Thyroid gland (tissue), 4 donors: ENCODE measurements around the gene DHRS1.

ENCODE experiments used
- CTCF ChIP-seq, 6 experiments: fragments of 200-600 bp in 3 of 6; fragments of 450-650 bp in 3 of 6; sonication (generic) in 3 of 6; IDR thresholded peaks; one replicate each; pipeline ENCODE4 v1.5.1; 2016 to 2019; ENCODE audit warnings: antibody characterized with exemption in 6 of 6, mild to moderate bottlenecking in 2 of 6, inconsistent platforms in 1 of 6, moderate library complexity in 1 of 6
- POLR2A ChIP-seq, 2 donors: fragments of 450-650 bp; IDR thresholded peaks; one replicate each; pipeline ENCODE4 v1.6.1; 2017; ENCODE audit warnings: antibody characterized with exemption in 2 of 2, mild to moderate bottlenecking in 2 of 2, moderate library complexity in 1 of 2

- TF ChIP-seq CTCF (IDR thresholded peaks at IDR 0.05): no peak
- no peak for TF ChIP-seq POLR2A (IDR thresholded peaks at IDR 0.05)
Measured at GRCh38 chr14:24262821-24263733, 36.5 kb downstream of the DHRS1 start, which contains the start of gene TGM1.
